Mucosa of gallbladder (tissue), 1 donor: ENCODE measurements around the gene MAP3K8. TPM values are rescaled to one million over a fixed set of nuclear protein-coding genes. Genes with fewer than 3 reads are reported as not detected.
A peak's percentile ranks its signal among the peaks of the same experiment; 100 is the strongest.

Source experiments
- DNase-seq: peaks from one replicate; pipeline ENCODE4 v3.0.0-alpha.2; 2020; ENCODE audit warnings: low spot score
- total RNA-seq: library from RNA; stranded (reverse); gene quantifications from one replicate; pipeline ENCODE4 v1.2.1, GENCODE V29; 2021
- donor health status: DM: no; HTN: no; CAD: no.

The MAP3K8 gene
- 17.5 TPM for total RNA-seq

- DNase-seq: peak; percentile 90
Observed at GRCh38 chr10:30433730-30434272, at the start of gene MAP3K8. MAP3K8 (plus strand) TSS chr10:30434184; CDS start chr10:30438939, 4,755 bp downstream.

GRCh38 chr10:30384701-30385201, 49.2 kb upstream of the MAP3K8 start:
- no peak for DNase-seq

GRCh38 chr10:30386801-30387588, 47.0 kb upstream of the MAP3K8 start:
- DNase-seq: no peak

GRCh38 chr10:30387646-30388243, 46.2 kb upstream of the MAP3K8 start:
- DNase-seq: no peak

- no peak for DNase-seq
Observed at GRCh38 chr10:30389543-30389942, 44.4 kb upstream of the MAP3K8 start.

- DNase-seq: no peak
Observed at GRCh38 chr10:30390207-30390606, 43.8 kb upstream of the MAP3K8 start.

- no peak for DNase-seq
Observed at GRCh38 chr10:30391266-30391665, 42.7 kb upstream of the MAP3K8 start.

GRCh38 chr10:30392564-30392990, 41.4 kb upstream of the MAP3K8 start:
- peak; percentile 53 for DNase-seq

- no peak for DNase-seq
Observed at GRCh38 chr10:30396293-30396692, 37.7 kb upstream of the MAP3K8 start.

- no peak for DNase-seq
Observed at GRCh38 chr10:30396698-30397097, 37.3 kb upstream of the MAP3K8 start.

- no peak for DNase-seq
Observed at GRCh38 chr10:30398193-30398592, 35.8 kb upstream of the MAP3K8 start.

- no peak for DNase-seq
Observed at GRCh38 chr10:30398788-30399187, 35.2 kb upstream of the MAP3K8 start.

GRCh38 chr10:30403494-30403893, 30.5 kb upstream of the MAP3K8 start:
- DNase-seq: no peak

- no peak for DNase-seq
Observed at GRCh38 chr10:30404540-30404939, 29.4 kb upstream of the MAP3K8 start.

- DNase-seq: no peak
Observed at GRCh38 chr10:30411263-30411662, 22.7 kb upstream of the MAP3K8 start.

- DNase-seq: no peak
Observed at GRCh38 chr10:30412901-30413300, 21.1 kb upstream of the MAP3K8 start.

- peak; percentile 61 for DNase-seq
Observed at GRCh38 chr10:30413996-30414576, 19.9 kb upstream of the MAP3K8 start.

- no peak for DNase-seq
Observed at GRCh38 chr10:30415593-30415992, 18.4 kb upstream of the MAP3K8 start.

- DNase-seq: no peak
Observed at GRCh38 chr10:30417301-30417700, 16.7 kb upstream of the MAP3K8 start.

GRCh38 chr10:30420266-30420665, 13.7 kb upstream of the MAP3K8 start:
- DNase-seq: no peak

GRCh38 chr10:30420766-30421165, 13.2 kb upstream of the MAP3K8 start:
- no peak for DNase-seq

GRCh38 chr10:30422151-30422695, 11.8 kb upstream of the MAP3K8 start:
- DNase-seq: no peak
